Peyer's patch (tissue), 4 donors: ENCODE results near the gene CDC42BPA. TPM values are rescaled to one million over a fixed set of nuclear protein-coding genes. Genes with fewer than 3 reads are reported as not detected.
"Not testable (repeated sequence)": the region's sequence is repeated elsewhere in the genome, so short reads cannot be mapped to it uniquely, and the experiment has no call there.

Experiments used
- DNase-seq, 3 donors: peaks; one replicate each; pipeline ENCODE4 v3.0.0-alpha.2; 2017 to 2019
- H3K27ac ChIP-seq, 4 donors: fragments of 200-600 bp; sonication (generic); one replicate each; pipeline ENCODE4 v1.5.1; 2016 to 2019
- H3K27me3 ChIP-seq, 2 donors: fragments of 200-600 bp; sonication (generic); one replicate each; pipeline ENCODE4 v1.5.1; 2019
- H3K36me3 ChIP-seq, 3 donors: fragments of 200-600 bp; sonication (generic); one replicate each; pipeline ENCODE4 v1.5.1; 2016 to 2019
- H3K4me1 ChIP-seq, 4 donors: fragments of 200-600 bp; sonication (generic); one replicate each; pipeline ENCODE4 v1.5.1; 2016 to 2019
- H3K4me3 ChIP-seq, 4 donors: fragments of 200-600 bp; sonication (generic); 1 replicate in 3 of 4; 2 replicates in 1 of 4; pipeline ENCODE4 v1.5.1; 2016 to 2019; ENCODE audit warnings: mild to moderate bottlenecking in 1 of 4
- H3K9me3 ChIP-seq, 4 donors: fragments of 200-600 bp; sonication (generic); one replicate each; pipeline ENCODE4 v1.5.1; 2016 to 2019; ENCODE audit warnings: mild to moderate bottlenecking in 1 of 4
- POLR2A ChIP-seq, 2 donors: fragments of 450-650 bp; IDR thresholded peaks; one replicate each; pipeline ENCODE4 v1.5.1; 2017; ENCODE audit warnings: antibody characterized with exemption in 2 of 2, mild to moderate bottlenecking in 2 of 2, moderate library complexity in 2 of 2
- total RNA-seq, 4 donors: library from RNA; depleted of rRNA; stranded (reverse); fragments of >200 nt; gene quantifications; one replicate each; pipeline ENCODE4 v1.1.0, GENCODE V29; 2016
- TF ChIP-seq, protein P1 (sequence below), 6 experiments: fragments of 450-650 bp in 4 of 6; fragments of 200-600 bp in 2 of 6; sonication (generic) in 1 of 6; IDR thresholded peaks; one replicate each; pipeline ENCODE4 v1.5.1; 2017 to 2019; ENCODE audit warnings: antibody characterized with exemption in 6 of 6, mild to moderate bottlenecking in 3 of 6, moderate library complexity in 1 of 6

Gene CDC42BPA
- total RNA-seq, 4 donors from 2014 or later: 49.3 to 107 (median 53.9) TPM

DNA sequence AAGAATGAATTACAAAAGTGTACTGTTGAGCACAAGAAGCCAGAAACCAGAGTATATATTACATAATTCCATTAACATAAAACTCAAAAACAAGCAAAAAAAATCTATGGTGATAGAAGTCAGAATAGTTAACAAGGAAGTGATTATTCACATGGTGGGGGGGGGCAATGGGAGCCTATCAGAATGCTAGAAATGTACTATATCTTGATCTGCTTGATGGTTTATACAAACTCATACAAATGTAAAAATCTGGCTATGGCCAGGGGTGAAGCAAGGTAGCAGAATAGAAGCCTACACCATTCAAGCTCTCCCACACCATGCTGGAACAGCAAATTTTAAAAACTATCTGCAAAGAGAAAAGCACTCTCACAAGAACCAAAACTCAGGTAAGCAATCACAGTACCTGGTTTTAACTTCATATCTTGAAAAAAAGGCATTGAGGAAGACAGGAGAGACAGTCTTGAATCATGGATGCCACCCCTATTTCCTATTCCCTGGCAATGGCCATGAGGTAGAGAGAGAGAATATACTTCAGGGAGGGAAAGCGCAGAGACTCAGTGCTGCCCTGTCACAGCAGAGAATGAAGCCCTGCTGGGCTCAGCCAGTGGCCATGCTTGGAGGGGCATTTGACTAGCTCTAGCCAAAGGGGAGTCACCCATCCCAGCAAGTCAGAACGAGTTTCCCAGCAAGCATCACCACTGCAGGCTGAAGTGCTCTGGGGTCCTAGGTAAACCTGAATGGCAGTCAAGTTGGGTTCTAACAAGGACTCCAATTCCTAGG is 73.8 kb downstream of the CDC42BPA start:
- Histone ChIP-seq H3K4me3 (no peak overlapping the region), H3K36me3 (no peaks in the 10 kb centered on the region), H3K4me1 (peaks cover 0 to 9% (median 0%) of the 10 kb centered on the region in 4 donors), H3K27ac (peak overlapping the region in 1 of 4 donors; percentile 3), H3K9me3 (no peaks in the 10 kb centered on the region), H3K27me3 (no peaks in the 10 kb centered on the region)
- TF ChIP-seq POLR2A (IDR thresholded peaks at IDR 0.05): no peak
- TF ChIP-seq, protein P1, sequence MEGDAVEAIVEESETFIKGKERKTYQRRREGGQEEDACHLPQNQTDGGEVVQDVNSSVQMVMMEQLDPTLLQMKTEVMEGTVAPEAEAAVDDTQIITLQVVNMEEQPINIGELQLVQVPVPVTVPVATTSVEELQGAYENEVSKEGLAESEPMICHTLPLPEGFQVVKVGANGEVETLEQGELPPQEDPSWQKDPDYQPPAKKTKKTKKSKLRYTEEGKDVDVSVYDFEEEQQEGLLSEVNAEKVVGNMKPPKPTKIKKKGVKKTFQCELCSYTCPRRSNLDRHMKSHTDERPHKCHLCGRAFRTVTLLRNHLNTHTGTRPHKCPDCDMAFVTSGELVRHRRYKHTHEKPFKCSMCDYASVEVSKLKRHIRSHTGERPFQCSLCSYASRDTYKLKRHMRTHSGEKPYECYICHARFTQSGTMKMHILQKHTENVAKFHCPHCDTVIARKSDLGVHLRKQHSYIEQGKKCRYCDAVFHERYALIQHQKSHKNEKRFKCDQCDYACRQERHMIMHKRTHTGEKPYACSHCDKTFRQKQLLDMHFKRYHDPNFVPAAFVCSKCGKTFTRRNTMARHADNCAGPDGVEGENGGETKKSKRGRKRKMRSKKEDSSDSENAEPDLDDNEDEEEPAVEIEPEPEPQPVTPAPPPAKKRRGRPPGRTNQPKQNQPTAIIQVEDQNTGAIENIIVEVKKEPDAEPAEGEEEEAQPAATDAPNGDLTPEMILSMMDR (IDR thresholded peaks at IDR 0.05): no peak
- no peak for DNase-seq

DNA sequence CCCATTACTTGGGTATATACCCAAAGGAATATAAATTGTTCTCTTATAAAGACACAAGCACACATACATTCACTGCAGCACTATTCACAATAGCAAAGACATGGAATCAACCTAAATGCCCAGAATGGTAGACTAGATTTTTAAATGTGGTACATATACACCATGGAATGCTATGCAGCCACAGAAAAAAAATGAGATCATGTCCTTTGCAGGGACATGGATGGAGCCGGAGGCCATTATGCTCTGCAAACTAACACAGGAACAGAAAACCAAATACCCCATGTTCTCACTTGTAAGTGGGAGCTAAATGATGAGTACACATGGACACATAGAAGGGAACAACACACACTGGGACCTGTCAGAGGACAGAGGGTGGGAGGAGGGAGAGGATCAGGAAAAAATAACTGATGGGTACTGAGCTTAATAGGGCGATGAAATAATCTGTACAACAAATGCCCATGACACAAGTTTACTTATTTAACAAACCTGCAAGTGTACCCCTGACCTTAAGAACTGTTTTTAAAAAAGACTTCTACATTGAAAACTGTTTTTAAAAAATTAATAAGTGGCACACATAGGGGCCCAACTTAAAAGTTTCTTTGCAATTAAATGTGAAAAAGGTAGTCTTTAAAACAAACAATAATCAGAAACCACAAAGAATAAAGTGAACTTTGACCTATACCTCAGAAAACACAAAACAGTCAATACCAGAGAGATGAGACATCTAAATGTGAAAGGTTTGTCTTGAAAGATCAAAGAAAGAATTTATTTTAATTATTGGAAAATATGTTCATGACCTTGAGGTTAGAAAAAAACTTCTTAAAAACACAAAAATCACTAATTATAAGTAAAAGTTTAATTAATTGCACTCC is 75.2 kb downstream of the CDC42BPA start:
- no peaks in the 10 kb centered on the region for H3K27me3 ChIP-seq
- H3K4me3 ChIP-seq: no peak overlapping the region
- H3K27ac ChIP-seq: no peak overlapping the region
- no peaks in the 10 kb centered on the region for H3K36me3 ChIP-seq
- H3K9me3 ChIP-seq: no peaks in the 10 kb centered on the region
- no peak for DNase-seq
- TF ChIP-seq POLR2A (IDR thresholded peaks at IDR 0.05): no peak
- TF ChIP-seq, protein P1 (IDR thresholded peaks at IDR 0.05): no peak
- peaks cover 0 to 9% (median 0%) of the 10 kb centered on the region in 4 donors for H3K4me1 ChIP-seq

GRCh38 chr1:227240983-227241382 is 77.3 kb downstream of the CDC42BPA start:
- no peak overlapping the region for H3K27ac ChIP-seq
- H3K4me1 ChIP-seq: peaks cover 0 to 9% (median 0%) of the 10 kb centered on the region in 4 donors
- H3K27me3 ChIP-seq: no peaks in the 10 kb centered on the region
- H3K4me3 ChIP-seq: no peak overlapping the region
- no peaks in the 10 kb centered on the region for H3K9me3 ChIP-seq
- DNase-seq: no peak
- TF ChIP-seq, protein P1 (IDR thresholded peaks at IDR 0.05): no peak
- no peak for TF ChIP-seq POLR2A (IDR thresholded peaks at IDR 0.05)
- H3K36me3 ChIP-seq: no peaks in the 10 kb centered on the region

DNA sequence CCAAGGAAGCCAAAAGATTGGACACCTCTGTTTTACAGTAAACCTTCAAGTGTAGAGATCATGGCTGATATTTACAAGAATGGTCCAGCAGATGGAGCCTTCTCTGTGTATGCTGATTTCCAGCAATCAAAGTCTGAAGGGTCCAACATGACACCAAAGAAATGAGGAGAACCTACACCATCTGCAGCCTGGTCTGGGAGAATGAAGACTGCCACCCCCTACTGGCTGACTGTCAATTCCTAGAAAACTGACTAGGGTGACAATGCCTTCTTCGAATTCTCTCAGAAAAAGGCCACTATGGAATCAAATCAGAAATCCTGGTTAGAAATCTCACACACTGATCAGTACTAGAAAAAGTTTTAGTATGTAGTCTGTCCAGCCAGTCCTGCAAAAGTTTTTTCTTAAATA is 83.3 kb downstream of the CDC42BPA start:
- Histone ChIP-seq H3K4me1 (no peaks in the 10 kb centered on the region), H3K4me3 (no peak overlapping the region), H3K36me3 (no peaks in the 10 kb centered on the region), H3K27ac (no peak overlapping the region), H3K27me3 (no peaks in the 10 kb centered on the region), H3K9me3 (no peaks in the 10 kb centered on the region)
- no peak for TF ChIP-seq POLR2A (IDR thresholded peaks at IDR 0.05)
- TF ChIP-seq, protein P1 (IDR thresholded peaks at IDR 0.05): peak in 4 of 6 experiments; percentile 31 to 70 (median 62)
- no peak for DNase-seq

DNA sequence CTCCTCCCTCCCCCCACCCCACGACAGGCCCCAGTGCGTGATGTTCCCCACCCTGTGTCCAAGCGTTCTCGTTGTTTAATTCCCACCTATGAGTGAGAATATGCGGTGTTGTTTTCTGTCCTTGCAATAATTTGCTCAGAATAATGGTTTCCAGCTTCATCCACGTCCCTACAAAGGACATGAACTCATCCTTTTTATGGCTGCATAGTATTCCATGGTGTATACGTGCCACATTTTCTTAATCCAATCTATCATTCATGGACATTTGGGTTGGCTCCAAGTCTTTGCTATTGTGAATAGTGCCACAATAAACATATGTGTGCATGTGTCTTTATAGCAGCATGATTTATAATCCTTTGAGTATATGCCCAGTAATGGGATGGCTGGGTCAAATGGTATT is 87.2 kb downstream of the CDC42BPA start:
- not testable (repeated sequence) for H3K9me3 ChIP-seq, H3K27ac ChIP-seq, H3K36me3 ChIP-seq, H3K4me1 ChIP-seq, DNase-seq, H3K4me3 ChIP-seq, H3K27me3 ChIP-seq

DNA sequence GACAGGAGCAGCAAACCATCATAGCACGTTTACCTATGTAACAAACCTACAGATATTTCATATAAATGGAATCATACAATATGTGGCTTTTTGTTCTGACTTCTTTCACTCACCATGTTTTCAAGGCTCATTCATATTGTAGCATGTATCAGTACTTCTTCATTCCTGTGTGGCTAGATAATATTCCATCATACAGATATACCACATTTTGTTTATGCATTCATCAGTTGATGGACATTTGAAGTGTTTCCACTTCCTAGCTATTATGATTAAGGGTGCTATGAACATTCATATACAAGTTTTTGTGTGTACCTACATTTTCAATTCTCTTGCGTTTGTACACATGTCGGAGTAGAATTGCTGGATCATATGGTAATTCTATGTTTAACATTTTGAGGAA is 90.1 kb downstream of the CDC42BPA start:
- H3K27ac ChIP-seq: no peak overlapping the region
- TF ChIP-seq POLR2A (IDR thresholded peaks at IDR 0.05): no peak
- TF ChIP-seq, protein P1 (IDR thresholded peaks at IDR 0.05): no peak
- H3K27me3 ChIP-seq: no peaks in the 10 kb centered on the region

More for the DNA sequence above, 90.1 kb downstream of the CDC42BPA start:
- H3K4me1 ChIP-seq: no peaks in the 10 kb centered on the region
- H3K36me3 ChIP-seq: no peaks in the 10 kb centered on the region
- no peak overlapping the region for H3K4me3 ChIP-seq
- no peak for DNase-seq
- no peaks in the 10 kb centered on the region for H3K9me3 ChIP-seq
